SK-N-SH treated with all-trans-retinoic acid at 6 μM for 48 hours (cell line): ENCODE data around the gene PSME4.

Source experiments
- ATAC-seq: fragments of 200-7000 bp; cut with Tn5 transposase; 3 replicates; pipeline ENCODE4 v1.9.1; 2020; ENCODE audit warnings: mild to moderate bottlenecking, moderate library complexity
- BACH2 ChIP-seq: fragments of 250-450 bp; sonication (Bioruptor Pico); IDR thresholded peaks from 2 replicates; pipeline ENCODE4 v1.9.0; 2021; ENCODE audit warnings: mild to moderate bottlenecking, borderline replicate concordance
- ESRRG ChIP-seq: fragments of 250-450 bp; sonication (Bioruptor Pico); IDR thresholded peaks from 2 replicates; pipeline ENCODE4 v1.6.1; 2021; ENCODE audit warnings: mild to moderate bottlenecking
- GLIS3 ChIP-seq: fragments of 250-450 bp; sonication (Bioruptor Pico); IDR thresholded peaks from 2 replicates; pipeline ENCODE4 v1.5.0; 2020; ENCODE audit warnings: mild to moderate bottlenecking, moderate library complexity
- ISL1 ChIP-seq: fragments of 250-450 bp; sonication (Bioruptor Pico); IDR thresholded peaks from 2 replicates; pipeline ENCODE4 v2.1.2; 2022; ENCODE audit warnings: mild to moderate bottlenecking, moderate library complexity
- OSR1 ChIP-seq: fragments of 250-450 bp; sonication (Bioruptor Pico); IDR thresholded peaks from 2 replicates; pipeline ENCODE4 v1.8.0; 2022; ENCODE audit warnings: moderate library complexity, mild to moderate bottlenecking, inconsistent platforms
- PATZ1 ChIP-seq: fragments of 250-450 bp; sonication (Bioruptor Pico); IDR thresholded peaks from 2 replicates; pipeline ENCODE4 v1.8.0; 2020; ENCODE audit warnings: mild to moderate bottlenecking, moderate library complexity, borderline replicate concordance
- PPARA ChIP-seq: fragments of 250-450 bp; sonication (Bioruptor Pico); IDR thresholded peaks from 2 replicates; pipeline ENCODE4 v1.5.0; 2020; ENCODE audit warnings: mild to moderate bottlenecking, borderline replicate concordance
- RARB ChIP-seq: fragments of 250-450 bp; sonication (Bioruptor Pico); IDR thresholded peaks from 2 replicates; pipeline ENCODE4 v1.8.0; 2021; ENCODE audit warnings: mild to moderate bottlenecking, moderate library complexity
- SNAI2 ChIP-seq: fragments of 250-450 bp; sonication (Bioruptor Pico); IDR thresholded peaks from 2 replicates; pipeline ENCODE4 v1.5.0; 2020; ENCODE audit warnings: mild to moderate bottlenecking, moderate library complexity
- TCF4 ChIP-seq: fragments of 250-450 bp; sonication (Bioruptor Pico); IDR thresholded peaks from 2 replicates; pipeline ENCODE4 v1.8.0; 2021; ENCODE audit warnings: mild to moderate bottlenecking, moderate library complexity, borderline replicate concordance
- TOX ChIP-seq: fragments of 250-450 bp; sonication (Bioruptor Pico); IDR thresholded peaks from 2 replicates; pipeline ENCODE4 v1.8.0; 2021; ENCODE audit warnings: mild to moderate bottlenecking, moderate library complexity, borderline replicate concordance
- ZC3H10 ChIP-seq: fragments of 250-450 bp; sonication (Bioruptor Pico); IDR thresholded peaks from 2 replicates; pipeline ENCODE4 v1.5.1; 2021; ENCODE audit warnings: mild to moderate bottlenecking, moderate library complexity
- ZFP3 ChIP-seq: fragments of 250-450 bp; sonication (Bioruptor Pico); IDR thresholded peaks from 2 replicates; pipeline ENCODE4 v1.5.0; 2020; ENCODE audit warnings: mild to moderate bottlenecking, moderate library complexity
- ZFP30 ChIP-seq: fragments of 450-650 bp; formaldehyde crosslinking; IDR thresholded peaks from 2 replicates; pipeline ENCODE4 v1.5.0; 2022; ENCODE audit warnings: mild to moderate bottlenecking, moderate library complexity
- ZNF565 ChIP-seq: fragments of 450-650 bp; formaldehyde crosslinking; conservative IDR thresholded peaks from 2 replicates; pipeline ENCODE4 v1.5.0; 2020; ENCODE audit warnings: low read depth, mild to moderate bottlenecking, moderate library complexity
- ZNF70 ChIP-seq: fragments of 450-650 bp; formaldehyde crosslinking; IDR thresholded peaks from 2 replicates; pipeline ENCODE4 v1.5.0; 2020; ENCODE audit warnings: mild to moderate bottlenecking, moderate library complexity
- ZNF8 ChIP-seq: fragments of 450-650 bp; formaldehyde crosslinking; IDR thresholded peaks from 2 replicates; pipeline ENCODE4 v1.5.0; 2020; ENCODE audit warnings: mild to moderate bottlenecking, moderate library complexity
- TF ChIP-seq, protein P1 (sequence below): fragments of 250-450 bp; sonication (Bioruptor Pico); IDR thresholded peaks from 2 replicates; pipeline ENCODE4 v1.5.0; 2020; ENCODE audit warnings: mild to moderate bottlenecking, moderate library complexity
- TF ChIP-seq, protein P2 (sequence below): fragments of 250-450 bp; sonication (Bioruptor Pico); IDR thresholded peaks from 2 replicates; pipeline ENCODE4 v1.8.0; 2021; ENCODE audit warnings: low read depth, mild to moderate bottlenecking, moderate library complexity, borderline replicate concordance
- TF ChIP-seq, protein P3 (sequence below): fragments of 250-450 bp; sonication (Bioruptor Pico); IDR thresholded peaks from 2 replicates; pipeline ENCODE4 v1.5.1; 2020; ENCODE audit warnings: low read depth, mild to moderate bottlenecking, moderate library complexity

Gene PSME4

GRCh38 chr2:53826587-53827397 lies 144.0 kb downstream of the PSME4 start:
- TF ChIP-seq, protein P1, sequence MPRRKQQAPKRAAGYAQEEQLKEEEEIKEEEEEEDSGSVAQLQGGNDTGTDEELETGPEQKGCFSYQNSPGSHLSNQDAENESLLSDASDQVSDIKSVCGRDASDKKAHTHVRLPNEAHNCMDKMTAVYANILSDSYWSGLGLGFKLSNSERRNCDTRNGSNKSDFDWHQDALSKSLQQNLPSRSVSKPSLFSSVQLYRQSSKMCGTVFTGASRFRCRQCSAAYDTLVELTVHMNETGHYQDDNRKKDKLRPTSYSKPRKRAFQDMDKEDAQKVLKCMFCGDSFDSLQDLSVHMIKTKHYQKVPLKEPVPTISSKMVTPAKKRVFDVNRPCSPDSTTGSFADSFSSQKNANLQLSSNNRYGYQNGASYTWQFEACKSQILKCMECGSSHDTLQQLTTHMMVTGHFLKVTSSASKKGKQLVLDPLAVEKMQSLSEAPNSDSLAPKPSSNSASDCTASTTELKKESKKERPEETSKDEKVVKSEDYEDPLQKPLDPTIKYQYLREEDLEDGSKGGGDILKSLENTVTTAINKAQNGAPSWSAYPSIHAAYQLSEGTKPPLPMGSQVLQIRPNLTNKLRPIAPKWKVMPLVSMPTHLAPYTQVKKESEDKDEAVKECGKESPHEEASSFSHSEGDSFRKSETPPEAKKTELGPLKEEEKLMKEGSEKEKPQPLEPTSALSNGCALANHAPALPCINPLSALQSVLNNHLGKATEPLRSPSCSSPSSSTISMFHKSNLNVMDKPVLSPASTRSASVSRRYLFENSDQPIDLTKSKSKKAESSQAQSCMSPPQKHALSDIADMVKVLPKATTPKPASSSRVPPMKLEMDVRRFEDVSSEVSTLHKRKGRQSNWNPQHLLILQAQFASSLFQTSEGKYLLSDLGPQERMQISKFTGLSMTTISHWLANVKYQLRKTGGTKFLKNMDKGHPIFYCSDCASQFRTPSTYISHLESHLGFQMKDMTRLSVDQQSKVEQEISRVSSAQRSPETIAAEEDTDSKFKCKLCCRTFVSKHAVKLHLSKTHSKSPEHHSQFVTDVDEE (CRISPR knock-in tag), result no peak
- no peak for TF ChIP-seq ZNF565 (CRISPR knock-in tag)
- TF ChIP-seq OSR1 (CRISPR knock-in tag), result no peak
- TF ChIP-seq GLIS3 (CRISPR knock-in tag), result no peak
- TF ChIP-seq, protein P2, sequence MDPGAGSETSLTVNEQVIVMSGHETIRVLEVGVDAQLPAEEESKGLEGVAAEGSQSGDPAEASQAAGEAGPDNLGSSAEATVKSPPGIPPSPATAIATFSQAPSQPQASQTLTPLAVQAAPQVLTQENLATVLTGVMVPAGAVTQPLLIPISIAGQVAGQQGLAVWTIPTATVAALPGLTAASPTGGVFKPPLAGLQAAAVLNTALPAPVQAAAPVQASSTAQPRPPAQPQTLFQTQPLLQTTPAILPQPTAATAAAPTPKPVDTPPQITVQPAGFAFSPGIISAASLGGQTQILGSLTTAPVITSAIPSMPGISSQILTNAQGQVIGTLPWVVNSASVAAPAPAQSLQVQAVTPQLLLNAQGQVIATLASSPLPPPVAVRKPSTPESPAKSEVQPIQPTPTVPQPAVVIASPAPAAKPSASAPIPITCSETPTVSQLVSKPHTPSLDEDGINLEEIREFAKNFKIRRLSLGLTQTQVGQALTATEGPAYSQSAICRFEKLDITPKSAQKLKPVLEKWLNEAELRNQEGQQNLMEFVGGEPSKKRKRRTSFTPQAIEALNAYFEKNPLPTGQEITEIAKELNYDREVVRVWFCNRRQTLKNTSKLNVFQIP (CRISPR knock-in tag), result no peak
- no peak for TF ChIP-seq PATZ1 (CRISPR knock-in tag)
- no peak for TF ChIP-seq BACH2 (CRISPR knock-in tag)
- no peak for TF ChIP-seq RARB (CRISPR knock-in tag)
- no peak for TF ChIP-seq TOX (CRISPR knock-in tag)
- ATAC-seq, result no peak

DNA sequence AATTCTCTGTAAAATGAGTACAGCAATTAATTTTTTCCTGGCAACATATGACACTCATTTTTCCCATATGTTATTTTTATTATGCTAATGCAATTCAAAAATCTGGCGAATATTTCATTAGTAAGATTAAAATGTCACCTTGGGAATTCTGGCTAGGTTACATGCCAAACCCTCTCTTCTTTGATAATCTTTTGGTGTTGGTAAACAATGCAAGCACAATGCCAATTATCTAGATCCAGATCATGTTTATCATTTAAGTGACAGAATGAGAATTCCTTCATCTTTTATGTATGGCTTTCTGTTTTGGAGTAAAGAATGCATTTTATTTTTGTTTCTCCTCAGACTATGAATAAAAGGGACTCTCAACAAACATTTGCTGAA lies 144.8 kb downstream of the PSME4 start:
- TF ChIP-seq PPARA (CRISPR knock-in tag), result no peak
- TF ChIP-seq, protein P2 (CRISPR knock-in tag), result no peak
- no peak for TF ChIP-seq ESRRG (CRISPR knock-in tag)
- no peak for TF ChIP-seq ZNF565 (CRISPR knock-in tag)
- TF ChIP-seq SNAI2 (CRISPR knock-in tag), result no peak
- no peak for TF ChIP-seq BACH2 (CRISPR knock-in tag)
- TF ChIP-seq, protein P3, sequence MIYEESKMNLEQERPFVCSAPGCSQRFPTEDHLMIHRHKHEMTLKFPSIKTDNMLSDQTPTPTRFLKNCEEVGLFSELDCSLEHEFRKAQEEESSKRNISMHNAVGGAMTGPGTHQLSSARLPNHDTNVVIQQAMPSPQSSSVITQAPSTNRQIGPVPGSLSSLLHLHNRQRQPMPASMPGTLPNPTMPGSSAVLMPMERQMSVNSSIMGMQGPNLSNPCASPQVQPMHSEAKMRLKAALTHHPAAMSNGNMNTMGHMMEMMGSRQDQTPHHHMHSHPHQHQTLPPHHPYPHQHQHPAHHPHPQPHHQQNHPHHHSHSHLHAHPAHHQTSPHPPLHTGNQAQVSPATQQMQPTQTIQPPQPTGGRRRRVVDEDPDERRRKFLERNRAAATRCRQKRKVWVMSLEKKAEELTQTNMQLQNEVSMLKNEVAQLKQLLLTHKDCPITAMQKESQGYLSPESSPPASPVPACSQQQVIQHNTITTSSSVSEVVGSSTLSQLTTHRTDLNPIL (CRISPR knock-in tag), result no peak
- no peak for TF ChIP-seq ZFP30 (CRISPR knock-in tag)
- no peak for TF ChIP-seq RARB (CRISPR knock-in tag)
- TF ChIP-seq ZNF70 (CRISPR knock-in tag), result no peak
- TF ChIP-seq PATZ1 (CRISPR knock-in tag), result no peak
- TF ChIP-seq, protein P1 (CRISPR knock-in tag), result no peak
- no peak for TF ChIP-seq ZFP3 (CRISPR knock-in tag)
- TF ChIP-seq TCF4 (CRISPR knock-in tag), result no peak
- no peak for TF ChIP-seq ZC3H10 (CRISPR knock-in tag)
- TF ChIP-seq ISL1 (CRISPR knock-in tag), result no peak
- TF ChIP-seq ZNF8 (CRISPR knock-in tag), result no peak
- no peak for TF ChIP-seq TOX (CRISPR knock-in tag)
- TF ChIP-seq OSR1 (CRISPR knock-in tag), result no peak
- ATAC-seq, result no peak

DNA sequence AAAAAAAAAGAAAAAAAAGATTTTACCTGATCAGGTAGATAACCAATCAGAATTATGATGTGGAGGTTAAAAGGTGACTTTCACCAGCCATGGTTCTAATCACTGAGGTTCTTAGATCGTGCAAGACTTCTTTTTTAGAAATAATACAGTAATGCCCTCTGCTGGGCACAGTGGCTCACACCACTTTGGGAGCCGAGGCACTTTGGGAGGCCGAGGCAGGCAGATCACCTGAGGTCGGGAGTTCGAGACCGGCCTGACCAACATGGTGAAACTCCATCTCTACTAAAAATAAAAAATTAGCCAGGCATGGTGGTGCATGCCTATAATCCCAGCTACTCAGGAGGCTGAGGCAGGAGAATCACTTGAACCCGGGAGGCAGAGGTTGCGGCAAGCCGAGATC lies 147.2 kb downstream of the PSME4 start:
- ATAC-seq, result peak; percentile 40; the same call in 1 of the 3 replicates
